Cardiac fibroblast (primary cell): ENCODE results near the gene PGM5.

Experiments used
- DNase-seq, 2 donors: peaks; one replicate each; pipeline versions ENCODE4 v3.0.0 to v3.0.0-alpha.2; 2010; ENCODE audit warnings: low read depth in 2 of 2
- H3K4me3 ChIP-seq, 2 donors: replicated peaks in 1 of 2; 1 replicate in 1 of 2; 2 replicates in 1 of 2; pipeline ENCODE4 v1.5.1; 2011; ENCODE audit warnings: low read depth in 2 of 2, low read length in 2 of 2, mild to moderate bottlenecking in 2 of 2, moderate library complexity in 1 of 2
- TF ChIP-seq, protein P1 (sequence below): IDR thresholded peaks from one replicate; pipeline ENCODE4 v1.5.1; 2011; ENCODE audit warnings: low read depth, mild to moderate bottlenecking, low read length, inconsistent platforms

PGM5 gene

DNA sequence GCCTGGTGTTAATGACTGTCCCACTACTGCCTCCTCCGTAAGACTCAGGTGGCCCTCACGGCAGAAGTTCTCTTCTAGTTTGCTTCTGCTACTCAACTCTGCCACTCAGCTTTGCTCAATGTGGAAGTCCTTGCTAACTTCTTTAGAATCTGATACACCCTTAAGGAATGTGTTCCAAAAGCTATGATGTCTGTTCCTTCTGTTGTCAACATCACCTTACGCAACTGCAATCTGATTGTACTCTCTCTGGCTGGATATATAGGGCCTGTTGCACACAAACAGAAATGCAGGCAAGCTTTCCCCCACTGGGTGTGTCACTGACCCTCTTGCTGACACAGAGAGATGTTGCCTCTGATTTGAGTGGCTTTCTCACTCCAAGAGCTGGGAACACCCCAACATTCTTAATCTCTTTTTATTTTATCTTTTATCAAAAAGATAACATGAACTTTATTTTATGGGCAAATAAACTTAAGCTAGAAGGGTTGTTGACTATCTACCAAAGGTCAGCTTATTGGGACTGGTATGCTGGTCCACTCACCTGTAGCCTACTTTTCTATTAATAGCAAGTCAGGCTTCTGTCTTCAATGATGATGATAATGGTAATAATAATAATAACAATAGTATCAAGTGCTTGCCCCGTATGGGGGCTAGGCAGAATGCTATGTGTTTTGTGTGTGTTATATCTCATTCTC, 159.1 kb downstream of the PGM5 start:
- no peak overlapping the region for H3K4me3 ChIP-seq
- TF ChIP-seq, protein P1, sequence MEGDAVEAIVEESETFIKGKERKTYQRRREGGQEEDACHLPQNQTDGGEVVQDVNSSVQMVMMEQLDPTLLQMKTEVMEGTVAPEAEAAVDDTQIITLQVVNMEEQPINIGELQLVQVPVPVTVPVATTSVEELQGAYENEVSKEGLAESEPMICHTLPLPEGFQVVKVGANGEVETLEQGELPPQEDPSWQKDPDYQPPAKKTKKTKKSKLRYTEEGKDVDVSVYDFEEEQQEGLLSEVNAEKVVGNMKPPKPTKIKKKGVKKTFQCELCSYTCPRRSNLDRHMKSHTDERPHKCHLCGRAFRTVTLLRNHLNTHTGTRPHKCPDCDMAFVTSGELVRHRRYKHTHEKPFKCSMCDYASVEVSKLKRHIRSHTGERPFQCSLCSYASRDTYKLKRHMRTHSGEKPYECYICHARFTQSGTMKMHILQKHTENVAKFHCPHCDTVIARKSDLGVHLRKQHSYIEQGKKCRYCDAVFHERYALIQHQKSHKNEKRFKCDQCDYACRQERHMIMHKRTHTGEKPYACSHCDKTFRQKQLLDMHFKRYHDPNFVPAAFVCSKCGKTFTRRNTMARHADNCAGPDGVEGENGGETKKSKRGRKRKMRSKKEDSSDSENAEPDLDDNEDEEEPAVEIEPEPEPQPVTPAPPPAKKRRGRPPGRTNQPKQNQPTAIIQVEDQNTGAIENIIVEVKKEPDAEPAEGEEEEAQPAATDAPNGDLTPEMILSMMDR: no peak
- DNase-seq: peak; percentile 88 to 92

- TF ChIP-seq, protein P1: no peak
- no peak for DNase-seq
- no peak overlapping the region for H3K4me3 ChIP-seq
These were observed 165.7 kb downstream of the PGM5 start for GRCh38 chr9:68522131-68522530.

DNA sequence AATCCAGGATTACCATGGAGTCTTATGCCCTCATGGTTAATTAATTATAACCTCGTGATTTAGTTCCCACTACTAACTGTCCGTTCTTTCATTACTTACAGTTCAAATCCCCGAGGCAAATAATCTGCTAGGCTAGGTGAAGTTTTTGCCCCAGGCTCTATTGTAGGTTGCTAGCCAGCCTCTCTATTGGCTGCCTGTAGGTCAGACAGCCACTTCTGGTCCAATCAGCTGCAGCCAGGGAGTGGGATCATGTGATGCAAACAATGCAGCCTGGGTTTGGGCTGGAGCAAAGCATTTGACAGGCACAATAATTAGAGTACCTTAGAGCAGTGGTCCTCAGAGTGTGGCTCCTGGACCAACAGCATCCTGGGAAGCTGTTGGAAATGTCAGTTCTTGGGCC, 166.5 kb downstream of the PGM5 start:
- TF ChIP-seq, protein P1: no peak
- DNase-seq: no peak
- H3K4me3 ChIP-seq: no peak overlapping the region

DNA sequence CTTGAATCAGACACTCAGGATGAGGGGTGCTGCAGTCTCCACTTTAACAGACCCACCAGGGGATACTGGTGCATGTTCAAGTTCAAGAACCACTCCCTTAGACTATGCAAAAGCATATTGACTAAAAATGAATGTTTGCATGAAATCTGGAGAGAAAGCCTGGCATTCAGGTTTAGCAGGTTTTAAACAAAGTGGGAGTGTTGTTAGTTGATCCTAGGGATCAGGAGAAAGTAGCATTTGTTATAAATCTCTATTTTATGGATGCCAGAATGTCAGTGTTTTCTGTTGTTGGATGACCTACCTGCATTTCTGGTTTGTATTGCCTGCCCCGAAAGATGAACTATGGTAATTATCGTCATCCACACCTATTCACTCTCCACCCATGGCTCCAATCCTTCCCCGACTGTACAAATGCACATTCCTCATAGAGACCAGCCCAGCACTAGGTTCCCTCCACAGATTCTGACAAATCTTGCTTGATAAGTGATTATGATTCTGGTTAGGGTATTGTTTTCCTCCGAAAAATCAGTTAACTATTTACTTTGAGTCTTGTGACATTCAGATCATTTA, 167.0 kb downstream of the PGM5 start:
- no peak for DNase-seq
- no peak overlapping the region for H3K4me3 ChIP-seq
- TF ChIP-seq, protein P1: no peak

DNA sequence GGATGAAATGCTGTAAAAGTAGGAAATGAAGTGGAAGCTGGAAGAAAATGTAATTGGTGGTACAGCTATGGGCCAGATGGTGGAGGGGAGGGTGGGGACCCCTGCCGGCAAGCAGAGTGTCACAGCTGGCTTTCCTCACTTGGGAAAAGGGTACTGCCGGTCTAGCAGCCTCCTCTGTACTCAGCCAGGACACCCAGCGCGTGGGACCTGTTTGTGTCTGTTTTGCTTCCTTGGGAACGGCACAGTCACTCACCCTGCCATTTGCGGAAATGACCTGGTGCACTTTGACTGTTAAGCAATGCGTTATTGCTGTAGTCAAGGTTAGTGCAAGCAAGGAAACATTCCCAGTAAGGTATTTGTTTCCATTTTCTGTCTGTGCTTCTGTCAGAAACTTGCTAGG, 174.2 kb downstream of the PGM5 start:
- TF ChIP-seq, protein P1: no peak
- peak; percentile 49 to 60 for DNase-seq
- H3K4me3 ChIP-seq: no peak overlapping the region

DNA sequence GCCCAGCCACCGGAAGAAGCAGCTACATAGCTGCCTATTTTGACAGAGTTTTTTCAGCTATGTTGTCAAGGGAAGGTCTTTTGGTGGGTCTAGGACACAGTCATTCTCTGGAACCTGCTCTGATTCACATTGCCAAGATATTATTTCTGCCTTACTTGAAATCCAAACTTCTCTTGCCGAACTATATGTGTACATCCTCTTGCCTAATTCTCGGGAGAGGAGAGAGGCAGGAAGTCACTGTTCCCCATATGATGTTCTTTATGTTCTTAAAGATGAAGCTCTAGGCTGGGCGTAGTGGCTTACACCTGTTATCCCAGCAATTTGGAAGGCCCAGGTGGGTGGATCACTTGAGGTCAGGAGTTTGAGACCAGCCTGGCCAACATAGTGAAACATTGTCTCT, 175.7 kb downstream of the PGM5 start:
- DNase-seq: no peak
- TF ChIP-seq, protein P1: no peak
- H3K4me3 ChIP-seq: no peak overlapping the region
